Natural killer cell treated with Interleukin-12 subunit alpha and Interleukin-12 subunit beta and Interleukin-15 and Interleukin-18, amount 100 ng/mL, for 72 hours (primary cell): Measurements from ENCODE around the gene HOXC4. TPM values are rescaled to one million over a fixed set of nuclear protein-coding genes. Genes with fewer than 3 reads are reported as not detected.
"Not testable (repeated sequence)": the region's sequence is repeated elsewhere in the genome, so short reads cannot be mapped to it uniquely, and the experiment has no call there.

ENCODE experiments used
- ATAC-seq, 2 donors: fragments of 150-1000 bp; cut with Tn5 transposase in 1 of 2; sonication (Bioruptor Pico), chemical (Tn5 transposase) in 1 of 2; 2 replicates each; pipeline ENCODE4 v1.10.0; 2021
- DNase-seq: peaks from one replicate; pipeline ENCODE4 v3.0.0; 2022; ENCODE audit warnings: low spot score
- H3K27ac Mint-ChIP-seq, 2 donors: 1 replicate in 1 of 2; 2 replicates in 1 of 2; pipeline ENCODE4 v1.8.0; 2022; ENCODE audit warnings: mixed read lengths in 2 of 2, mild to moderate bottlenecking in 1 of 2, moderate library complexity in 1 of 2
- H3K27me3 Mint-ChIP-seq, 2 donors: 1 replicate in 1 of 2; 2 replicates in 1 of 2; pipeline ENCODE4 v1.8.0; 2022; ENCODE audit warnings: mixed read lengths in 2 of 2
- H3K36me3 Mint-ChIP-seq: one replicate; pipeline ENCODE4 v1.8.0; 2022; ENCODE audit warnings: mixed read lengths
- H3K4me1 Mint-ChIP-seq, 2 donors: 1 replicate in 1 of 2; 2 replicates in 1 of 2; pipeline ENCODE4 v1.8.0; 2022; ENCODE audit warnings: low read depth in 2 of 2, mixed read lengths in 2 of 2, mild to moderate bottlenecking in 1 of 2
- H3K4me3 Mint-ChIP-seq: one replicate; pipeline ENCODE4 v1.8.0; 2022; ENCODE audit warnings: mixed read lengths
- H3K9me3 Mint-ChIP-seq: 2 replicates; pipeline ENCODE4 v1.8.0; 2022; ENCODE audit warnings: mixed read lengths
- total RNA-seq, 2 donors: library from RNA; stranded (reverse); gene quantifications; one replicate each; pipeline ENCODE4 v1.2.3, GENCODE V29; 2022

Gene HOXC4
- total RNA-seq, 2 donors from 2014 or later = 1.3 to 2.3 TPM

- not testable (repeated sequence) for H3K36me3 Mint-ChIP-seq, H3K27ac Mint-ChIP-seq, H3K4me3 Mint-ChIP-seq, ATAC-seq, H3K4me1 Mint-ChIP-seq, DNase-seq, H3K9me3 Mint-ChIP-seq
- H3K27me3 Mint-ChIP-seq = peaks cover 24 to 26% of the 10 kb centered on the region in 2 donors
Observed at GRCh38 chr12:54102223-54102622, 48.6 kb downstream of the HOXC4 start.

GRCh38 chr12:54103827-54104226 is 50.2 kb downstream of the HOXC4 start:
- H3K4me1 Mint-ChIP-seq, H3K9me3 Mint-ChIP-seq, ATAC-seq: not testable (repeated sequence)

More at GRCh38 chr12:54103827-54104226, 50.2 kb downstream of the HOXC4 start:
- not testable (repeated sequence) for H3K27ac Mint-ChIP-seq, DNase-seq, H3K36me3 Mint-ChIP-seq, H3K4me3 Mint-ChIP-seq
- peaks cover 32 to 37% of the 10 kb centered on the region in 2 donors for H3K27me3 Mint-ChIP-seq

Other genes starting within 250 kb of the HOXC4 start
- gene HOXC13, start 115.0 kb upstream of the HOXC4 start, total RNA-seq = not detected
- gene HOXC12, start 98.9 kb upstream of the HOXC4 start, total RNA-seq = not detected
- not detected for gene HOXC11, start 80.7 kb upstream of the HOXC4 start, total RNA-seq
- not detected for gene HOTAIR, start 78.9 kb upstream of the HOXC4 start, total RNA-seq
- gene HOXC10, start 68.7 kb upstream of the HOXC4 start, total RNA-seq = not detected
- not detected for gene HOXC9, start 53.7 kb upstream of the HOXC4 start, total RNA-seq
- gene HOXC8, start 44.9 kb upstream of the HOXC4 start, total RNA-seq = not detected
- not detected for gene HOXC6, start 25.4 kb upstream of the HOXC4 start, total RNA-seq
- gene HOXC5, start 20.8 kb upstream of the HOXC4 start, total RNA-seq = not detected
- 10 to 100 TPM; 25.2 to 25.3 TPM for gene SMUG1, start 135.2 kb downstream of the HOXC4 start, total RNA-seq
- gene CBX5, start 226.3 kb downstream of the HOXC4 start, total RNA-seq = 10 to 100 TPM; 65.6 to 73.6 TPM
- 1,000 to 10,000 TPM in 1 of 2 donors, 100 to 1,000 TPM in 1; 997 to 1,580 TPM for gene HNRNPA1, start 226.9 kb downstream of the HOXC4 start, total RNA-seq
- 1 to 10 TPM in 1 of 2 donors, not detected in 1; 3.7 TPM for gene NFE2, start 247.2 kb downstream of the HOXC4 start, total RNA-seq